ENCODE results near the gene TIGD1. TPM values are rescaled to one million over a fixed set of nuclear protein-coding genes. Genes with fewer than 3 reads are reported as not detected.

Gene TIGD1
- total RNA-seq, 1 donor from 2014 or later = 14.6 TPM

DNA sequence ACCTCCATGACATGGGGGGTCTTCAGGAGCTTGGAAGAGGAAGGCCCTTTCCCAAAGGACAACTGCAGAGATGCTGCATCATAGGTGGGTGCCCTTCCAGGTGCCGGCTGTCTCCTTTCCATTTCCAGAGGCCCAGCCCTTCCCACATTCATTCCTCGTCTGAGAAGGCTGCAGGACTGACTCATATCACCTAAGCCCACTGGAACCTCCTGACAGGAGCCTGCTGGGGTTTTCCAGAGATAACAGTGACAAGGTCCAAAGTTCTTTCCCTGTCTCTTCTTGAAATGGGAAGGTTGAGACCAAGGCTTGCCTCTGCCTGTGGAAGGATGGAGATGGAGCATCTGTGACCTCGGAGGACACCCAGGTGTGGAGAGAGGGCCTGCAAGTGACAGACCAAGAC lies 33.8 kb downstream of the TIGD1 start:
- DNase-seq (ENCODE audit: low spot score) = no peak
- Histone ChIP-seq H3K36me3 (no peaks in the 10 kb centered on the region), H2AFZ (replicated peaks) (no peak overlapping the region), H3K9me3 (ENCODE audit: low read depth) (no peaks in the 10 kb centered on the region), H3F3A (ENCODE audit: low read depth) (no peaks in the 10 kb centered on the region), H3K4me2 (no peak overlapping the region), H4K20me1 (ENCODE audit: low read depth) (peaks cover 2% of the 10 kb centered on the region), H3K4me3 (no peak overlapping the region), H3K9ac (no peak overlapping the region), H3K27me3 (peaks cover 27% of the 10 kb centered on the region), H3K27ac (no peak overlapping the region), H3K79me2 (ENCODE audit: low read depth) (no peaks in the 10 kb centered on the region), H3K4me1 (no peaks in the 10 kb centered on the region)
- TF ChIP-seq, protein P1, sequence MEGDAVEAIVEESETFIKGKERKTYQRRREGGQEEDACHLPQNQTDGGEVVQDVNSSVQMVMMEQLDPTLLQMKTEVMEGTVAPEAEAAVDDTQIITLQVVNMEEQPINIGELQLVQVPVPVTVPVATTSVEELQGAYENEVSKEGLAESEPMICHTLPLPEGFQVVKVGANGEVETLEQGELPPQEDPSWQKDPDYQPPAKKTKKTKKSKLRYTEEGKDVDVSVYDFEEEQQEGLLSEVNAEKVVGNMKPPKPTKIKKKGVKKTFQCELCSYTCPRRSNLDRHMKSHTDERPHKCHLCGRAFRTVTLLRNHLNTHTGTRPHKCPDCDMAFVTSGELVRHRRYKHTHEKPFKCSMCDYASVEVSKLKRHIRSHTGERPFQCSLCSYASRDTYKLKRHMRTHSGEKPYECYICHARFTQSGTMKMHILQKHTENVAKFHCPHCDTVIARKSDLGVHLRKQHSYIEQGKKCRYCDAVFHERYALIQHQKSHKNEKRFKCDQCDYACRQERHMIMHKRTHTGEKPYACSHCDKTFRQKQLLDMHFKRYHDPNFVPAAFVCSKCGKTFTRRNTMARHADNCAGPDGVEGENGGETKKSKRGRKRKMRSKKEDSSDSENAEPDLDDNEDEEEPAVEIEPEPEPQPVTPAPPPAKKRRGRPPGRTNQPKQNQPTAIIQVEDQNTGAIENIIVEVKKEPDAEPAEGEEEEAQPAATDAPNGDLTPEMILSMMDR (IDR thresholded peaks at IDR 0.05) = no peak
- TF ChIP-seq EZH2 (IDR thresholded peaks at IDR 0.05) = no peak
- TF ChIP-seq EZH2phosphoT487 (IDR thresholded peaks at IDR 0.05) = no peak
- H3K9me3 Mint-ChIP-seq = no peaks in the 10 kb centered on the region
- no peak overlapping the region for H3K27ac Mint-ChIP-seq
- no peak overlapping the region for H3K4me3 Mint-ChIP-seq
- no peaks in the 10 kb centered on the region for H3K36me3 Mint-ChIP-seq
- peaks cover 29% of the 10 kb centered on the region for H3K27me3 Mint-ChIP-seq (ENCODE audit: insufficient read depth, low read depth)
- peaks cover 15% of the 10 kb centered on the region for H3K4me1 Mint-ChIP-seq

DNA sequence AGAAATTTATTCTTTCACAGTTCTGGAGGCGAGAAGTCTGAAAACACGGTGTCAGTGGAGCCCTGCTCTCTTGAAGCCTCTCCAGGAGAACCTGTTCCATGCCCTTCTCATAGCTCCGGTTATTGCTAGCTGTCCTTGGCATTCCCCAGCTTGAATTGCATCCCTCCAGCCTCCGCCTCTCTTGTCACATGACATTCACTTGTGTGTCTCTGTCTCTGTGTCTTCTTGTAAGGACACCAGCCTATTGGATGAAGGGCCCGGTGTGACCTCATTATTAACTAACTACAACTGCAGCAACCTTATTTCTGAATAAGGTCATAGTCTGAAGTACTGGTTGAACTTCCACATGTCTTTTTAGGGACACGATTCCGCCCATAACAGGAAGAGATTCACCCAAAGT lies 34.7 kb downstream of the TIGD1 start:
- TF ChIP-seq EZH2phosphoT487 (IDR thresholded peaks at IDR 0.05) (no peak), EZH2 (IDR thresholded peaks at IDR 0.05) (no peak)
- TF ChIP-seq, protein P1 (IDR thresholded peaks at IDR 0.05) = no peak
- no peak for DNase-seq (ENCODE audit: low spot score)
- Mint-ChIP-seq H3K27me3 (ENCODE audit: insufficient read depth, low read depth) (peaks cover 24% of the 10 kb centered on the region), H3K36me3 (no peaks in the 10 kb centered on the region), H3K27ac (no peak overlapping the region), H3K9me3 (no peaks in the 10 kb centered on the region), H3K4me3 (no peak overlapping the region), H3K4me1 (peaks cover 13% of the 10 kb centered on the region)
- Histone ChIP-seq H4K20me1 (ENCODE audit: low read depth) (no peaks in the 10 kb centered on the region), H3K79me2 (ENCODE audit: low read depth) (no peaks in the 10 kb centered on the region), H3K36me3 (no peaks in the 10 kb centered on the region), H3F3A (ENCODE audit: low read depth) (no peaks in the 10 kb centered on the region), H3K4me2 (no peak overlapping the region), H3K9ac (no peak overlapping the region), H3K9me3 (ENCODE audit: low read depth) (no peaks in the 10 kb centered on the region), H2AFZ (replicated peaks) (no peak overlapping the region), H3K27me3 (peaks cover 18% of the 10 kb centered on the region), H3K27ac (no peak overlapping the region), H3K4me3 (no peak overlapping the region), H3K4me1 (no peaks in the 10 kb centered on the region)

GRCh38 chr2:232513353-232513752 lies 37.0 kb downstream of the TIGD1 start:
- H3K36me3 Mint-ChIP-seq = no peaks in the 10 kb centered on the region
- no peaks in the 10 kb centered on the region for H3K9me3 Mint-ChIP-seq
- H3K9me3 ChIP-seq (ENCODE audit: low read depth) = no peaks in the 10 kb centered on the region
- no peak overlapping the region for H3K27ac ChIP-seq
- H2AFZ ChIP-seq (replicated peaks) = no peak overlapping the region
- no peaks in the 10 kb centered on the region for H3K36me3 ChIP-seq
- H3K4me1 ChIP-seq = no peaks in the 10 kb centered on the region
- peaks cover 20% of the 10 kb centered on the region for H3K27me3 Mint-ChIP-seq (ENCODE audit: insufficient read depth, low read depth)
- no peak overlapping the region for H3K4me3 ChIP-seq
- peaks cover 3% of the 10 kb centered on the region for H3K27me3 ChIP-seq
- TF ChIP-seq, protein P1 (IDR thresholded peaks at IDR 0.05) = no peak
- TF ChIP-seq EZH2phosphoT487 (IDR thresholded peaks at IDR 0.05) = no peak
- no peak for TF ChIP-seq EZH2 (IDR thresholded peaks at IDR 0.05)
- H3K27ac Mint-ChIP-seq = no peak overlapping the region
- no peak overlapping the region for H3K4me3 Mint-ChIP-seq
- no peak overlapping the region for H3K9ac ChIP-seq
- H4K20me1 ChIP-seq (ENCODE audit: low read depth) = no peaks in the 10 kb centered on the region
- no peaks in the 10 kb centered on the region for H3K79me2 ChIP-seq (ENCODE audit: low read depth)
- no peak for DNase-seq (ENCODE audit: low spot score)
- H3K4me1 Mint-ChIP-seq = peaks cover 9% of the 10 kb centered on the region
- no peak overlapping the region for H3K4me2 ChIP-seq
- H3F3A ChIP-seq (ENCODE audit: low read depth) = no peaks in the 10 kb centered on the region
